Activated T-cell treated with anti-CD3 and anti-CD28 coated beads, Interleukin-2, amount 50 U/mL, for 72 hours (primary cell): ENCODE data around the gene AKAP13. TPM values are rescaled to one million over a fixed set of nuclear protein-coding genes. Genes with fewer than 3 reads are reported as not detected.

ENCODE experiments used
- ATAC-seq, 2 donors: fragments of 150-1000 bp; cut with Tn5 transposase; replicated peaks in 1 of 2; 2 replicates each; pipeline ENCODE4 v1.10.0; 2021; ENCODE audit warnings: moderate library complexity in 2 of 2, mild to moderate bottlenecking in 1 of 2
- DNase-seq, 2 donors: peaks; one replicate each; pipeline ENCODE4 v3.0.0; 2021 to 2022; ENCODE audit warnings: mixed read lengths in 1 of 2
- H3K27ac Mint-ChIP-seq: one replicate; pipeline ENCODE4 v1.8.0; 2022; ENCODE audit warnings: mild to moderate bottlenecking, moderate library complexity, mixed read lengths
- H3K27me3 Mint-ChIP-seq: one replicate; pipeline ENCODE4 v1.8.0; 2022; ENCODE audit warnings: low read depth, mixed read lengths
- H3K36me3 Mint-ChIP-seq, 2 donors: one replicate each; pipeline ENCODE4 v1.8.0; 2022; ENCODE audit warnings: mixed read lengths in 2 of 2, mild to moderate bottlenecking in 1 of 2; ENCODE audit not compliant: insufficient read depth in 2 of 2
- H3K4me1 Mint-ChIP-seq: one replicate; pipeline ENCODE4 v1.8.0; 2022; ENCODE audit warnings: low read depth, mixed read lengths
- H3K4me3 Mint-ChIP-seq, 2 donors: one replicate each; pipeline ENCODE4 v1.8.0; 2022; ENCODE audit warnings: mild to moderate bottlenecking in 2 of 2, mixed read lengths in 2 of 2, moderate library complexity in 2 of 2
- H3K9me3 Mint-ChIP-seq, 2 donors: one replicate each; pipeline ENCODE4 v1.8.0; 2022; ENCODE audit warnings: mixed read lengths in 2 of 2
- total RNA-seq, 2 donors: library from RNA; stranded (reverse); gene quantifications; one replicate each; pipeline ENCODE4 v1.2.3, GENCODE V29; 2022

The AKAP13 gene
- total RNA-seq, 2 donors from 2014 or later: 134 to 185 TPM

DNA sequence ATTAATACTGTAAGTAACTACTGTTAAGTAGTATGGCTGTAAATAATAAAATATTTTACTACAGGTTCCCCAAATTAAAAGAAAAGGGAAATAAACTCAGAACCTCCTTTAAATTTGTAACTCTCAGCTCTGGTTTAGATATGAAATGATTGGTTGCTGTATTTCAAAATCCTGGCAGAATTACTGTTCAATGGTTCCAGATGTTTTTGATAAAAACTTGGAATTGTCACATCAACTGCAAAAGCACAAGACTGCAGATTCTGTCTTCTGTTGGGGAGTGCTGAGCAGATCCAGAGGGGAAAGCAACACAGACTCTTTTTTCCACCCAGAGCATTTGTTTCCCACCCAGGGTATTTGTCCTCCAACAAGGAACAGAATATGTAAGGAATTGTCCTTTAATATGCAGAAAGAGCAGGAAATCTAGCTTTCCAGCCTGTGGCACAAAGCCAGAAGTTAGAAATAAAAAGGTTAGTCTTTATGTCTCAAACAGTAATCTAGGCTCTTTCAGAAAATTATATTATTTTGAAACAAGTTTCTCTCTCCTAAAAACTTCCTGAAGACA lies 236.2 kb downstream of the AKAP13 start:
- peak overlapping the region; percentile 10 for H3K27ac Mint-ChIP-seq
- peaks cover 2 to 4% of the 10 kb centered on the region in 2 donors for H3K36me3 Mint-ChIP-seq
- no peak for DNase-seq
- H3K27me3 Mint-ChIP-seq: no peaks in the 10 kb centered on the region
- H3K4me1 Mint-ChIP-seq: peaks cover 10% of the 10 kb centered on the region
- H3K9me3 Mint-ChIP-seq: no peaks in the 10 kb centered on the region
- no peak for ATAC-seq
- no peak overlapping the region for H3K4me3 Mint-ChIP-seq

DNA sequence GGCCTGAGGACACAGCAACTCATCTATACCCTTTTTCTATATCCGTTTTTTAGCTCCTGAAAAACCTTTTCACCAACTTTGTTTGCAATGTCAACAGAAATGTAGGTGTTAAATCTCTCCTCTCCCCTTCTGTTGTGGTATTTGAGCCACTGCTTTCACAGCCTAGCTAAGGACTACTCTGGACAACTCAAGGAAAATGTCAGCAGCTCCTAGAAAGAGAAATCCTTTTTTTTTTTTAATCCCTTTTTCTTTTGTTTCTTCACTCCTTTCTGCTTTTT lies 237.8 kb downstream of the AKAP13 start:
- peaks cover 0 to 1% of the 10 kb centered on the region in 2 donors for H3K36me3 Mint-ChIP-seq
- H3K4me3 Mint-ChIP-seq: no peak overlapping the region
- H3K27me3 Mint-ChIP-seq: no peaks in the 10 kb centered on the region
- H3K4me1 Mint-ChIP-seq: peaks cover 19% of the 10 kb centered on the region
- H3K27ac Mint-ChIP-seq: no peak overlapping the region
- H3K9me3 Mint-ChIP-seq: no peaks in the 10 kb centered on the region
- DNase-seq: no peak
- ATAC-seq: no peak

DNA sequence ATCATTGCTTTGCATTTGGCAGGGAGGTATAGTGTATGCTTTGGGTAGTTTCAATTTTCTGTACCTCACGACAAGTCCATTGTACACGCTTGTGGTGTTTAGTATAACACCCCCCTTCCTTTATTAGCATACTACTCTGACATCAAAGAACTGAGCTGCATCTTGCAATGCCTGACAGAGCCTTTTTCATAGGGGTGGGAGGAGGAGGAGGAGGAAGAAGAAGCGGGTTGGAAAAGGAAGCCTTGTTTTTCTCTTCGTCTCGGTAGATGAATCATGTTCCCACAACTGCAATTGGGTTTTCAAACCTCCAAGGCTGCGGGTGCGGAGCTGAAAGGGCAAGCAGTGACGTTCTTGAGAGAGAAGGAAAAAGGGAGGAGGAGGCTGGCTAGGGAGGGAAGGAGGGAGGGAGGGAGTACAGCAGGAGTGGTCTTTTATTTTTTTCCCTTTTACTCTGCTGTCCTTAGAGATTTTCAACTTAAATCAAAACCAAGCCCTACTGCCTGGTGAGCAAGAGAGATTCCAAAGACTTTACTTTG lies 238.6 kb downstream of the AKAP13 start:
- Mint-ChIP-seq H3K27ac (no peak overlapping the region), H3K36me3 (peaks cover 0 to 1% of the 10 kb centered on the region in 2 donors), H3K4me1 (peaks cover 28% of the 10 kb centered on the region), H3K27me3 (no peaks in the 10 kb centered on the region), H3K4me3 (no peak overlapping the region), H3K9me3 (no peaks in the 10 kb centered on the region)
- DNase-seq: peak; percentile 71 to 73
- peak; percentile 88 to 93 for ATAC-seq

DNA sequence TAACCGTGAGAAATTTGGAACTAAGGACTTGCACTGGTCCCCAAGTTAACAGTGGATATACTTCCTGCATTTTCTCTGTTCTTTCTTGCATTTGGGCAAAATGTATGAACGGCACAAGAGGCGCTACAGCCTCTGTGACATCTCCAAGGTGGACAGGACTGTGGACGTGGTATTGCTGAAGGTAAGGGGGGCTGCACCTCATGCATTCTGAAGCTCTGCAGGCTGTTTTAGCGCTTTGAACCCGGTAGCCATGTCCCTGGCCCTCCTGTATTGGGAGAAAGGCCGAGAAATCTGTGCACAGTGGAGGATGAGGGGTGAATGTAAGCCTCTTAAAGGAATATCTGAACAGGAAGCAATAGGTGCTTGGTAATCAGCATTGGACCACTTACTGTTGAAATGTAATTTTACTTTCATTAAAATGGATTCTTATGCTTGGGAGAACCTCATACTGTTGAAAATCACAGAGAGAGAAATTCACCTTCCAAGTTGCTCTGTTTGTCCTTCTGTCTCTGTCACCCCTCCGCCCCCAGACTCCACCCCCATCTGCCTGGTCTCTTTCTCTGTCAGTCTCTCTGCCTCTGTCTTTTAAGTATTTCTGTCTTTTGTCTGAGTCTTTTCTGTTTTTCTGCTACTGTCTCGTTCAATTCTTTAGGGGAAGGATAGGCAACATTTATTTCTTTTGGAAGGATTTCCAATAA lies 239.7 kb downstream of the AKAP13 start:
- Mint-ChIP-seq H3K36me3 (peaks cover 1 to 2% of the 10 kb centered on the region in 2 donors), H3K27ac (no peak overlapping the region), H3K4me3 (no peak overlapping the region), H3K9me3 (no peaks in the 10 kb centered on the region), H3K27me3 (no peaks in the 10 kb centered on the region), H3K4me1 (peaks cover 31% of the 10 kb centered on the region)
- peak; percentile 33 for DNase-seq
- no peak for ATAC-seq

DNA sequence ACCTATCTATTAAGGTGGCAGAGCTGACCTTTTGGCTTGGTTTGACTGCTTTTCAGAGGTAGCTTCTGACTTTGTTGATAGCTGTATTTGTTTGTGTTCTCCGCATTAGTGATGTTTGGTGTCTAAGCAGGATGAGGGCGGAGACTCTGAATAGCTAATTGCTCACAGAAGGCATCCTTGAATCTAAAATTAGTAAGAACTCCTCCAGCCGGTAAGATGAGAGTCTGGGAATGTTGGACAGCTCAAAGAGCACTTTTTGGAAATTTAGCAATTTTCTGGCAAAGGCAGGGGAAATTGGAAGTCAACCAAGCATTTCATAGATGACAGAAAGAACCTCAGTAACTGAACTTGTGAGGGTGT lies 240.3 kb downstream of the AKAP13 start:
- ATAC-seq (no peak), DNase-seq (no peak)
- Mint-ChIP-seq H3K27me3 (no peaks in the 10 kb centered on the region), H3K27ac (no peak overlapping the region), H3K36me3 (peaks cover 2 to 5% of the 10 kb centered on the region in 2 donors), H3K9me3 (no peaks in the 10 kb centered on the region), H3K4me1 (peaks cover 36% of the 10 kb centered on the region), H3K4me3 (no peak overlapping the region)

DNA sequence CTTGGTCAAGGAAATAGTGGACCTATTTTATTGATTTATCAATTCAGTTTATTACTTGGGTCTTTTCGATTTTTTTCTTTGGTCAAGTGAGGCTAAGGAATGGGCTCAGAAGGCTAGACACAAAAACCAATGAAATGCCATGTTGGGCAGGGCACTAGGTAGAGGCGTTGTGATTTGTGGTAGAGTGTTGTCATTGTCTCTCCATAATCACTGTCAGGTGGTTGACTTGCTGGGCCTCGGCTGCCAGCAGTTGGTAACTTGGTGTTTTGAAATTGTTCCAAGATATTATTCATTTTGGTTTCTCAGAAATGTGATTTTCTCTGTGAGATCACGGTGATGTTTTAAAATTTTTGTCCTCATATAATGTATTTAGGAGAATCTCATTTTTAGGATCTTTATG lies 240.7 kb downstream of the AKAP13 start:
- DNase-seq: no peak
- peak in 1 of 2 donors; percentile 25 for ATAC-seq
- H3K27ac Mint-ChIP-seq: no peak overlapping the region
- peaks cover 3 to 5% of the 10 kb centered on the region in 2 donors for H3K36me3 Mint-ChIP-seq
- H3K9me3 Mint-ChIP-seq: no peaks in the 10 kb centered on the region
- peaks cover 40% of the 10 kb centered on the region for H3K4me1 Mint-ChIP-seq
- H3K27me3 Mint-ChIP-seq: no peaks in the 10 kb centered on the region
- no peak overlapping the region for H3K4me3 Mint-ChIP-seq

DNA sequence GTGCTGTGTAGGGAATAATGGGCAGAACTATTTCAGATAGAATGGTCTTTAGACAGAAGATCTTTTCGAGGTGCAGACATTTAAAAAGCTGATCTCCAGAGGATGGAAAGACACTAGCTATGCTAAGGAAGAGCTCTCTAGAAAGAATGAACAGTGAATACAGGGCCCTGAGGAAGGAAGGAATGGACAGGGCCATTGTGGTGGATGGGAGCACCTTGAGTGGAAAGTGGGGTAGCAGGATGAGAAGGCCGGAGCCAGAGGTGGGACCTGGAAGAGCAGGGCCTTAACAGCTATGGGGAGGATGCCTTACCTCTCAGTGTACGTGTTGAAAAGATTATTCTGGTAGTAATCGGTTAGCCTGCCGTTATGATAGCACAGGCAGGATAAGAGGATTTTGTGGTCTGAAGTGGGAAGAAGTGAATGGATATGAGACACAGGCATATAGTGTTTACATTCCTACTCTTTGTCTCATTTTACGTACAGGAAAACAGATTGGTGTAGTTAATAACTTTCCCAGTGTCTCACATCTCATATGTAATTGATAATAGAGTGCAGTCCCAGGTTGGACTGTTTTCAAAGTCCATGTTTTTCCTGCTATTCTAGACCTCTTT lies 241.9 kb downstream of the AKAP13 start:
- Mint-ChIP-seq H3K27ac (peak overlapping the region; percentile 13), H3K4me3 (peak overlapping the region in 1 of 2 donors; percentile 37), H3K9me3 (no peaks in the 10 kb centered on the region), H3K36me3 (peaks cover 8 to 10% of the 10 kb centered on the region in 2 donors), H3K27me3 (no peaks in the 10 kb centered on the region), H3K4me1 (peaks cover 52% of the 10 kb centered on the region)
- no peak for ATAC-seq
- DNase-seq: no peak

DNA sequence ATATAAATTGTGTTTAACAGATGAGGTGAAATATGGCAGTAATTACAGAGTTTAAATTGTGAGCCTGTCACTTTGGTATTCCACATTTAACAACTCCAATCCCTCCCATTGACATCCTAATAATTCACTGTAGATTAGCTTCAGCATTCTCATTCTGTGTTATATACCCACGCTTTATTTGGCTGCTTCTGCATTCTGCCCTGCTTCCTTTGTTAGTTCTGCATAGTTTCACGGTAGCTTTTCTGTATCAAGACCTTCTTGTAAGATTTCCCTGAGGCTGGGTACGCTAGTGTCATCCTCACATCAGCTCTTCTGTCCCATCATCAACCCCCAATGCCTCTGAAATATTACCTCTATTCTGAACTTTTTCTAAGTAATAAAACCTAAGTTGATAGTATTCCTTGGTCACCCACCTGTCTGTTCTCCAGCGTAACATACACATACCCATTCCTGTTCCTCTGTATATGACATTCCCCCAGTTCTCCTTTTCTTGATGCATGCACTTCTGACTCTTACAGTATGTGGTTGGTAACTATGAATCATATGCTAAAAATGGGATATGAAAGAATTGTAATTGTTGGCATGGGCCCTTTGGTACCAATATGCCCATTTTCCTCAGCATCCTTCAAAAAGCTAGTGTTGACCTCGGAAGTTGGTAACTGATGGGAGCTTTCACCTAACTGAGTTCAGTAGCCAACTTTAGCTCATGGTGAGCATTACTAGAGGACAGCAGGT lies 243.1 kb downstream of the AKAP13 start:
- peak overlapping the region; percentile 82 for H3K27ac Mint-ChIP-seq
- no peaks in the 10 kb centered on the region for H3K27me3 Mint-ChIP-seq
- peaks cover 9 to 11% of the 10 kb centered on the region in 2 donors for H3K36me3 Mint-ChIP-seq
- no peak for DNase-seq
- ATAC-seq: no peak
- H3K4me1 Mint-ChIP-seq: peaks cover 55% of the 10 kb centered on the region
- H3K9me3 Mint-ChIP-seq: no peaks in the 10 kb centered on the region
- peak overlapping the region; percentile 10 to 73 for H3K4me3 Mint-ChIP-seq

DNA sequence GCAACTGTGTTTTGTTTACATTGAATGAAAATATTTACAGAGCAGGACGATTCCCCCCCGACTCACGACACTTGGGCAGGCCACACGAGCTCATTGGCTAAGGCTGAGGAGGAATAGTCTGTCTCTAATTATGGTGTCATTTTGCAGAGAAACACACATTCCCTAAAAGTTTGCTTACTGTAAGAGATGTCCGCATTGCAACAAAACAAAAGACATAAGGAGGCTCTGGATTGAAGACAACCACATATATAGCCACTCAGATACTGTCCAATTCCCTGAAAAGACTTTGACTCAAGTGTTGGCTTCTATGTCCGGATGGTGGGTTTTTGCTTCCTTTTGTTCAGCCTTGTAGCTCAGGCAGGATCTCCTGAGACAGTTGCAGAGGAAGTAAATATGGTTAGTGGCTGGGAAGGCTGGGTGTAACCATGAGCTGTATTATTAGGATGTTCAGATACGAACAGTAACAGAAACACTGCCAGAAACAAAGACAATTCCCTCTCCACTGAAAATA lies 243.9 kb downstream of the AKAP13 start:
- Mint-ChIP-seq H3K4me3 (peak overlapping the region; percentile 29 to 73), H3K9me3 (no peaks in the 10 kb centered on the region), H3K27ac (peak overlapping the region; percentile 82), H3K36me3 (peaks cover 9 to 11% of the 10 kb centered on the region in 2 donors), H3K4me1 (peaks cover 60% of the 10 kb centered on the region), H3K27me3 (no peaks in the 10 kb centered on the region)
- DNase-seq: no peak
- no peak for ATAC-seq

DNA sequence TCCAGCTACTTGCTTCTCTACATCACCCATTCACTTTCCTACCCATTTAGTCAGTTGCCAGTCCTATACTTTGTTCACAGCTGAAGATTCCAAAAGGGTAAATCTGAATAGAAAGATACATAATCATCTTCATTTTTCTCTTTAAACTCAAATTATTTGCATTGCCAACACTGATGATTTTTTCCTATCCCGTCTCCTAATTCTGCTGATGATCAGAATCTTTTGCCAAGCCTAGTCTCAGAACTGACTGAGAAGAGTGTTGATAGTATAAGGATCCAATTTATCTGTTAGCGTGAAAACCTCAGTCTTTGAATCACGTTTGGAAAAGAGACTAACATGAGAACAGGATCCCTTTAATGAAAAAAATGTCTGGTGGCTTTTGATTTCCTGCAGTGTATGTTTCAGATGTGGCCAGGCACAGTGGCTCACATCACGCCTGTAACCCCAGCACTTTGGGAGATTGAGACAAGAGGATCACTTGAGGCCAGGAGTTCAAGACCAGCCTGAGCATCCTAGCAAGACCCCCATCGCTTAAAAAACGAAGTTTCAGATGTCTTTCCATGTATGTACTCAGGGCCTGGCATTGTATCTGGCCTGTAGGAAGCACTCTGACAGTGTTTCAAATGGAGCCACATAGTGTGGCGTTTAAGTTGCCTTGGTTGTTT lies 244.9 kb downstream of the AKAP13 start:
- H3K4me1 Mint-ChIP-seq: peaks cover 60% of the 10 kb centered on the region
- H3K4me3 Mint-ChIP-seq: peak overlapping the region; percentile 64 to 73
- peaks cover 12 to 14% of the 10 kb centered on the region in 2 donors for H3K36me3 Mint-ChIP-seq
- ATAC-seq (peak; percentile 4 to 12), DNase-seq (no peak)
- H3K27me3 Mint-ChIP-seq: no peaks in the 10 kb centered on the region
- peak overlapping the region; percentile 47 for H3K27ac Mint-ChIP-seq
- H3K9me3 Mint-ChIP-seq: no peaks in the 10 kb centered on the region

DNA sequence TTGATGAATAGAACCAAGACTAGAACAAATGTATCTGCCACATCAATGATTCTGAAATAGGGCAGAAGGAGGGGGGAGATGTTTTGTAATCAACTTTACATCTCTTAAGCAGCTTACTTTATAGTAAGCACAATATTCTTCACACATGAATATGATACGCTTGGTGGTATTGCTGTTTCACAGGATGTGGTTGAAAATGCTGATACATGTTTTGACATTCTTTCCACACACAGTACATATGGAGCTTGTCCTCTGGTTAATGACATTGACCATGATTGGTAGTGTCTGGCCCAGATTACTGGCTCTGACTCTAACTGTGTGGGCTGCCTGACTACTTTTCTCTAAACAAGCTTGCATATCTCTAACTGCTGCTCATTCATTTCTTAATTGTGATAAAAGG lies 245.5 kb downstream of the AKAP13 start:
- ATAC-seq (peak; percentile 94 to 95), DNase-seq (peak; percentile 41 to 47)
- Mint-ChIP-seq H3K36me3 (peaks cover 12 to 14% of the 10 kb centered on the region in 2 donors), H3K4me3 (peak overlapping the region; percentile 64 to 73), H3K27me3 (no peaks in the 10 kb centered on the region), H3K9me3 (no peaks in the 10 kb centered on the region), H3K4me1 (peaks cover 60% of the 10 kb centered on the region), H3K27ac (peak overlapping the region; percentile 47)

DNA sequence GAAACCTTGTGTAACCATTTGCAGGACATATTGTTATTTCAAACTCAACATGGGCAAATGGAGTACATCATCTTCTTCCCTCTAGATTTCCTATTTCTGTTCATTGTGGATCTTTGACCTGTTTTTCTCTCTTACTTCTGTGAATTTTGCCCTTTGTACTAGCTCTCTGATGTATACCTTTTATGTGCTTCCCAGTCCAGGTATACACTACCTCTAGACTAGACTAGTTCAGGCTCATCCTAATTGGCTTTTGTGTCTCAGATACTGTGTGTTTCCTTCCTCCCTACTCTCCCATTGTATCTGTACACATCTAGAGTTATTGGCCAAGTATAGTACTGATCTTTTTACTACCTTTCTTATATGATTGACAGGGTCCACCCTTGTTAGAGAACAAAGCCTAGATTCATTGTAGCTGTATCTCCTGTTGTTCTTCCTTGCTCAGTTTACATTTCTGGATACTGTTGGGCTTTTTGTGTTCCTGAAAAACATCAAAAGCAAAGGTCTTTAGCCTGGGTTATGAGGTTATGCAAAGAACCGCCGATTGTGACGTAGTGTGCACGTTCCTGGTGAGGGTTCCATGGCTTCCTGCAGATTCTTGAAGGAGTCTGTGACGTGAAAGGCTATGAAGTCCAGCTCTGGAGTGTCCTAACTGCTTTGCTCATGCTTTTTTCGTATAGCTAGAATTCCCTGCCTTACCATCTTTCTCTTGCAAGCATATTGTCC lies 247.0 kb downstream of the AKAP13 start:
- ATAC-seq (no peak), DNase-seq (no peak)
- no peaks in the 10 kb centered on the region for H3K27me3 Mint-ChIP-seq
- H3K36me3 Mint-ChIP-seq: peaks cover 11 to 14% of the 10 kb centered on the region in 2 donors
- peak overlapping the region in 1 of 2 donors; percentile 11 for H3K4me3 Mint-ChIP-seq
- peaks cover 55% of the 10 kb centered on the region for H3K4me1 Mint-ChIP-seq
- peak overlapping the region; percentile 42 for H3K27ac Mint-ChIP-seq
- no peaks in the 10 kb centered on the region for H3K9me3 Mint-ChIP-seq
